Sigmoid colon (tissue), 4 donors: ENCODE measurements around the gene NUDT14.

Experiments used
- POLR2AphosphoS5 ChIP-seq, 4 donors: sonication (generic); formaldehyde crosslinking; IDR thresholded peaks; one replicate each; pipeline ENCODE4 v1.6.1; 2017; ENCODE audit warnings: antibody characterized with exemption in 4 of 4
- TF ChIP-seq, protein P1 (sequence below), 4 experiments: fragments of 450-650 bp in 3 of 4; fragments of 200-600 bp in 1 of 4; IDR thresholded peaks; one replicate each; pipeline ENCODE4 v1.5.1; 2016 to 2019; ENCODE audit warnings: antibody characterized with exemption in 4 of 4, mild to moderate bottlenecking in 3 of 4, moderate library complexity in 2 of 4

DNA sequence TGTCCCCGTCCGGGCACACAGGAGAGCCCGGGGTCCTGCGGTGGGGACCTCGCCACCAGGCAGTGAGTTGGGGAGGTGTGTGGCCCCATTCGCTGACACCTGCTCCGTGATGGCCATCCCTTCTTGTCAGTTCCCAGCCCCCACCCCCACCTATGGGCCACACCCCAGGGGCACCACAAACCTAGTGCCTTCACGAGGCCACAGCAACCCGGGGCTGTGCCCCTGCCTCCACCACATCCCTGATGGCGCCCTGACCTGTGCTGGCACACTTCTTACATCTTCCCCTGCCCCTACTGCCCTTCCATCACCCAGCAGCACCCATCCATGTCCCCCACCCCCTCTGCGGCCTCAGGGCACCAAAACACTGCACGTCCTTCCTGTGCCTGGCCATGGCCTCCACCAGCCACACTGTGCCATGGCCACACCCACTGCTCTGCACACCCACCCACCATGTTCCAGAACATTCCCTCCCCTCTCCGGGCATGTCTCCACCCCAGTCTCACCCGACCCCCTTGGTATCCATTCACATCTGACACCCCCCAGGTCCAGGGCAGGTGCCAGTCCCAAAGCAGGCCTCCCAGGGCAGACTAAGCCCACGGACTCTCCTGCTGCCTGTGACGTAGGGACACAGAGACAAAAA lies 37.0 kb downstream of the NUDT14 start:
- TF ChIP-seq, protein P1, sequence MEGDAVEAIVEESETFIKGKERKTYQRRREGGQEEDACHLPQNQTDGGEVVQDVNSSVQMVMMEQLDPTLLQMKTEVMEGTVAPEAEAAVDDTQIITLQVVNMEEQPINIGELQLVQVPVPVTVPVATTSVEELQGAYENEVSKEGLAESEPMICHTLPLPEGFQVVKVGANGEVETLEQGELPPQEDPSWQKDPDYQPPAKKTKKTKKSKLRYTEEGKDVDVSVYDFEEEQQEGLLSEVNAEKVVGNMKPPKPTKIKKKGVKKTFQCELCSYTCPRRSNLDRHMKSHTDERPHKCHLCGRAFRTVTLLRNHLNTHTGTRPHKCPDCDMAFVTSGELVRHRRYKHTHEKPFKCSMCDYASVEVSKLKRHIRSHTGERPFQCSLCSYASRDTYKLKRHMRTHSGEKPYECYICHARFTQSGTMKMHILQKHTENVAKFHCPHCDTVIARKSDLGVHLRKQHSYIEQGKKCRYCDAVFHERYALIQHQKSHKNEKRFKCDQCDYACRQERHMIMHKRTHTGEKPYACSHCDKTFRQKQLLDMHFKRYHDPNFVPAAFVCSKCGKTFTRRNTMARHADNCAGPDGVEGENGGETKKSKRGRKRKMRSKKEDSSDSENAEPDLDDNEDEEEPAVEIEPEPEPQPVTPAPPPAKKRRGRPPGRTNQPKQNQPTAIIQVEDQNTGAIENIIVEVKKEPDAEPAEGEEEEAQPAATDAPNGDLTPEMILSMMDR (IDR thresholded peaks at IDR 0.05) = no peak
- no peak for TF ChIP-seq POLR2AphosphoS5 (IDR thresholded peaks at IDR 0.05)
